Hepatocyte (in vitro differentiated cells): ENCODE measurements around the gene SHH.

Source experiments
- EZH2 ChIP-seq: fragments of 200-600 bp; sonication (generic); IDR thresholded peaks from 2 replicates; pipeline ENCODE4 v1.6.1; 2016; ENCODE audit warnings: antibody characterized with exemption, mild to moderate bottlenecking, borderline replicate concordance
- EZH2phosphoT487 ChIP-seq: fragments of 200-600 bp; sonication (generic); IDR thresholded peaks from one replicate; pipeline ENCODE4 v1.6.1; 2018; ENCODE audit warnings: antibody characterized with exemption, mild to moderate bottlenecking, low read depth, moderate library complexity; ENCODE audit not compliant: unreplicated experiment, severe bottlenecking
- TF ChIP-seq, protein P1 (sequence below): fragments of 200-600 bp; sonication (generic); IDR thresholded peaks from 2 replicates; pipeline ENCODE4 v1.5.1; 2016; ENCODE audit warnings: antibody characterized with exemption, mild to moderate bottlenecking; ENCODE audit not compliant: poor library complexity

GRCh38 chr7:155764438-155764793 is 47.8 kb downstream of the SHH start:
- TF ChIP-seq EZH2phosphoT487 (no peak), EZH2 (no peak)
- TF ChIP-seq, protein P1, sequence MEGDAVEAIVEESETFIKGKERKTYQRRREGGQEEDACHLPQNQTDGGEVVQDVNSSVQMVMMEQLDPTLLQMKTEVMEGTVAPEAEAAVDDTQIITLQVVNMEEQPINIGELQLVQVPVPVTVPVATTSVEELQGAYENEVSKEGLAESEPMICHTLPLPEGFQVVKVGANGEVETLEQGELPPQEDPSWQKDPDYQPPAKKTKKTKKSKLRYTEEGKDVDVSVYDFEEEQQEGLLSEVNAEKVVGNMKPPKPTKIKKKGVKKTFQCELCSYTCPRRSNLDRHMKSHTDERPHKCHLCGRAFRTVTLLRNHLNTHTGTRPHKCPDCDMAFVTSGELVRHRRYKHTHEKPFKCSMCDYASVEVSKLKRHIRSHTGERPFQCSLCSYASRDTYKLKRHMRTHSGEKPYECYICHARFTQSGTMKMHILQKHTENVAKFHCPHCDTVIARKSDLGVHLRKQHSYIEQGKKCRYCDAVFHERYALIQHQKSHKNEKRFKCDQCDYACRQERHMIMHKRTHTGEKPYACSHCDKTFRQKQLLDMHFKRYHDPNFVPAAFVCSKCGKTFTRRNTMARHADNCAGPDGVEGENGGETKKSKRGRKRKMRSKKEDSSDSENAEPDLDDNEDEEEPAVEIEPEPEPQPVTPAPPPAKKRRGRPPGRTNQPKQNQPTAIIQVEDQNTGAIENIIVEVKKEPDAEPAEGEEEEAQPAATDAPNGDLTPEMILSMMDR, result no peak
